Measurements from ENCODE around the gene GAL3ST1. TPM values are rescaled to one million over a fixed set of nuclear protein-coding genes. Genes with fewer than 3 reads are reported as not detected.

The GAL3ST1 gene
- total RNA-seq, 2 experiments from 2014 or later, result not detected

DNA sequence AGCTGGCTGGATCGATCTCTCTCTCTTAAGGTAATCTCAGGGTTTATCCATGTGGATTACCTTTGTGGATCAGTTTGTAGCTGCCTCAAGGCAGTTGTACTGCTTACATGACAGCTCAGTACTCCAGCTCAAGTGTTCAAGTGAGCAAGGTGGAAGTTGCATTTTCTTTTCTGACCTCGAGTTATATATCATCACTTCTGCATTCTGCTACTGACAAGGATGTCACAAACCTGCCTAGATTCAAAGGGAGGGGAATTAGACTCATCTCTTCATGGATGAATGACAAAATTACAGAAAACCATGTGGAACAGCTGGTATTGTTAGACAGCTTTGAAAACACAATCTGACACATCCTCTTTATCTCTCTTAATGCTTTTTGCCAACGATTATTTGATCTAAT is 26.5 kb upstream of the GAL3ST1 start:
- Histone ChIP-seq H3K4me2 (ENCODE audit: low read length) (no peak overlapping the region), H3K9me2 (ENCODE audit: insufficient read depth, low read length) (no peaks in the 10 kb centered on the region), H3K36me3 (ENCODE audit: insufficient read depth, low read length) (no peaks in the 10 kb centered on the region), H3K27ac (ENCODE audit: low read depth, low read length, poor library complexity, severe bottlenecking) (no peak overlapping the region), H2AFZ (ENCODE audit: low read length) (no peak overlapping the region), H3K4me3 (ENCODE audit: low read depth, low read length, poor library complexity, severe bottlenecking) (no peak overlapping the region), H4K20me1 (ENCODE audit: insufficient read depth, low read length) (no peaks in the 10 kb centered on the region), H3K4me1 (ENCODE audit: insufficient read depth, low read length, poor library complexity, severe bottlenecking) (peaks cover 8% of the 10 kb centered on the region), H3K79me2 (ENCODE audit: insufficient read depth, low read depth, low read length) (no peaks in the 10 kb centered on the region), H3K9me3 (ENCODE audit: low read length) (no peaks in the 10 kb centered on the region)
- TF ChIP-seq, protein P1, sequence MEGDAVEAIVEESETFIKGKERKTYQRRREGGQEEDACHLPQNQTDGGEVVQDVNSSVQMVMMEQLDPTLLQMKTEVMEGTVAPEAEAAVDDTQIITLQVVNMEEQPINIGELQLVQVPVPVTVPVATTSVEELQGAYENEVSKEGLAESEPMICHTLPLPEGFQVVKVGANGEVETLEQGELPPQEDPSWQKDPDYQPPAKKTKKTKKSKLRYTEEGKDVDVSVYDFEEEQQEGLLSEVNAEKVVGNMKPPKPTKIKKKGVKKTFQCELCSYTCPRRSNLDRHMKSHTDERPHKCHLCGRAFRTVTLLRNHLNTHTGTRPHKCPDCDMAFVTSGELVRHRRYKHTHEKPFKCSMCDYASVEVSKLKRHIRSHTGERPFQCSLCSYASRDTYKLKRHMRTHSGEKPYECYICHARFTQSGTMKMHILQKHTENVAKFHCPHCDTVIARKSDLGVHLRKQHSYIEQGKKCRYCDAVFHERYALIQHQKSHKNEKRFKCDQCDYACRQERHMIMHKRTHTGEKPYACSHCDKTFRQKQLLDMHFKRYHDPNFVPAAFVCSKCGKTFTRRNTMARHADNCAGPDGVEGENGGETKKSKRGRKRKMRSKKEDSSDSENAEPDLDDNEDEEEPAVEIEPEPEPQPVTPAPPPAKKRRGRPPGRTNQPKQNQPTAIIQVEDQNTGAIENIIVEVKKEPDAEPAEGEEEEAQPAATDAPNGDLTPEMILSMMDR (conservative IDR thresholded peaks at IDR 0.05; ENCODE audit: low read length), result no peak
- no peak for TF ChIP-seq EZH2phosphoT487 (IDR thresholded peaks at IDR 0.05; ENCODE audit: borderline replicate concordance, low read depth, low read length)
- CTCF ChIA-PET (ENCODE audit: unreplicated experiment), result no interaction called here
- POLR2A ChIA-PET, result interaction anchor here (1.6 kb wide), 1 partner anchor 10 kb away, joined by 5 read pairs; the partner anchor contains the start of gene PES1
- no TSS peak for BruUV-seq (replicated peaks)
- DNase-seq (ENCODE audit: low spot score), result no peak
- intact Hi-C loops (cut with micrococcal nuclease; ENCODE audit: unreplicated experiment), result no loop called here

DNA sequence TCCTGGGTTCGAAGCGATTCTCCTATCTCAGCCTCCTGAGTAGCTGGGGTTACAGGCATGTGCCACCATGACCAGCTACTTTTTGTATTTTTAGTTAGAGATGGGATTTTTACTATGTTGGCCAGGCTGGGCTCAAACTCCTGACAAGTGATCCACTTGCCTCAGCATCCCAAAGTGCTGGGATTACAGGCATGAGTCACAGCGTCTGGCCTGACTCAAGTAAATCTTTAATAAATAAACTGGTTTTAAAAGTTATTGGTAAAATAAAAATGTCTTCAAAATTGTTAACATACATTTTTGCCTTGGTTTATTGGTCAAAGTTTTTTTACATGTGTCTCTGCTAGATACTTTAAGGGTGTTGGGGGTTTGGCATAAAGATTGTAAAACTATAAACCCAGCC is 24.5 kb upstream of the GAL3ST1 start:
- Histone ChIP-seq H3K9me3 (ENCODE audit: low read length) (no peaks in the 10 kb centered on the region), H2AFZ (ENCODE audit: low read length) (no peak overlapping the region), H3K4me3 (ENCODE audit: low read depth, low read length, poor library complexity, severe bottlenecking) (no peak overlapping the region), H3K27ac (ENCODE audit: low read depth, low read length, poor library complexity, severe bottlenecking) (no peak overlapping the region), H3K36me3 (ENCODE audit: insufficient read depth, low read length) (no peaks in the 10 kb centered on the region), H4K20me1 (ENCODE audit: insufficient read depth, low read length) (no peaks in the 10 kb centered on the region), H3K4me1 (ENCODE audit: insufficient read depth, low read length, poor library complexity, severe bottlenecking) (no peaks in the 10 kb centered on the region), H3K4me2 (ENCODE audit: low read length) (no peak overlapping the region), H3K79me2 (ENCODE audit: insufficient read depth, low read depth, low read length) (no peaks in the 10 kb centered on the region), H3K9me2 (ENCODE audit: insufficient read depth, low read length) (no peaks in the 10 kb centered on the region)
- ChIA-PET CTCF (ENCODE audit: unreplicated experiment) (no interaction called here), POLR2A (no interaction called here)
- intact Hi-C loops (cut with micrococcal nuclease; ENCODE audit: unreplicated experiment), result no loop called here
- TF ChIP-seq, protein P1 (conservative IDR thresholded peaks at IDR 0.05; ENCODE audit: low read length), result no peak
- no peak for TF ChIP-seq EZH2phosphoT487 (IDR thresholded peaks at IDR 0.05; ENCODE audit: borderline replicate concordance, low read depth, low read length)
- BruUV-seq (replicated peaks), result no TSS peak
- no peak for DNase-seq (ENCODE audit: low spot score)

DNA sequence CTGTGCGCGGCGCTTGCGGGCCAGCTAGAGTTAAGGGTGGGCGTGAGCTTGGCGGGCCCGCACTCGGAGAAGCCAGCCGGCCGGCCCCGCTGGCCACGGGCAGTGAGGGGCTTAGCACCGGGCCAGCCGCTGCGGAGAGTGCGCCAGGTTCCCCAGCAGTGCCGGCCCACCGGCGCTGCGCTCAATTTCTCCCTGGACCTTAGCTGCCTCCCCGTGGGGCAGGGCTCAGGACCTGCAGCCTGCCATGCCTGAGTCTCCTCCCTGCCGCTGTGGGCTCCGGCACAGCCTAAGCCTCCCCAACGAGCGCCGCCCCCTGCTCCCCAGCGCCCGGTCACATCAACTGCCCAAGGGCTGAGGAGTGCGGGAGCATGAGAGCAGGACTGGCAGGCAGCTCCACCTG is 22.4 kb upstream of the GAL3ST1 start:
- no peaks in the 10 kb centered on the region for H3K36me3 ChIP-seq (ENCODE audit: insufficient read depth, low read length)
- BruUV-seq (replicated peaks), result no TSS peak
- CTCF ChIA-PET (ENCODE audit: unreplicated experiment), result no interaction called here
- no peak for DNase-seq (ENCODE audit: low spot score)
- no peaks in the 10 kb centered on the region for H3K9me3 ChIP-seq (ENCODE audit: low read length)
- H3K4me1 ChIP-seq (ENCODE audit: insufficient read depth, low read length, poor library complexity, severe bottlenecking), result no peaks in the 10 kb centered on the region
- TF ChIP-seq EZH2phosphoT487 (IDR thresholded peaks at IDR 0.05; ENCODE audit: borderline replicate concordance, low read depth, low read length), result no peak
- TF ChIP-seq, protein P1 (conservative IDR thresholded peaks at IDR 0.05; ENCODE audit: low read length), result no peak
- no peak overlapping the region for H3K27ac ChIP-seq (ENCODE audit: low read depth, low read length, poor library complexity, severe bottlenecking)
- POLR2A ChIA-PET, result no interaction called here
- H3K4me2 ChIP-seq (ENCODE audit: low read length), result no peak overlapping the region
- H3K79me2 ChIP-seq (ENCODE audit: insufficient read depth, low read depth, low read length), result no peaks in the 10 kb centered on the region
- no peak overlapping the region for H3K4me3 ChIP-seq (ENCODE audit: low read depth, low read length, poor library complexity, severe bottlenecking)
- H4K20me1 ChIP-seq (ENCODE audit: insufficient read depth, low read length), result no peaks in the 10 kb centered on the region
- intact Hi-C loops (cut with micrococcal nuclease; ENCODE audit: unreplicated experiment), result no loop called here
- no peaks in the 10 kb centered on the region for H3K9me2 ChIP-seq (ENCODE audit: insufficient read depth, low read length)
- no peak overlapping the region for H2AFZ ChIP-seq (ENCODE audit: low read length)
